HG03159 (cell line): ENCODE measurements around the gene WDFY1.

Experiments used
- ATAC-seq: cut with Tn5 transposase; IDR thresholded peaks from one replicate; pipeline ENCODE4 v1.9.1; 2021; ENCODE audit warnings: mild to moderate bottlenecking, moderate library complexity; ENCODE audit not compliant: unreplicated experiment

Gene WDFY1

GRCh38 chr2:223944703-223945531 lies at the start of gene WDFY1:
Gene WDFY1, minus strand, starts transcription at chr2:223945335. Its CDS starts 51 bp downstream, at chr2:223945284.
- peak; percentile 76 for ATAC-seq

GRCh38 chr2:223994562-223995162 lies 49.5 kb upstream of the WDFY1 start:
- no peak for ATAC-seq

GRCh38 chr2:223993634-223994232 lies 48.6 kb upstream of the WDFY1 start:
- peak; percentile 77 for ATAC-seq

- ATAC-seq = no peak
These were observed 46.5 kb upstream of the WDFY1 start for GRCh38 chr2:223991611-223992010.

GRCh38 chr2:223989856-223990232 lies 44.7 kb upstream of the WDFY1 start:
- no peak for ATAC-seq

- ATAC-seq = no peak
These were observed 44.2 kb upstream of the WDFY1 start for GRCh38 chr2:223989206-223989855.

- ATAC-seq = no peak
These were observed 36.1 kb upstream of the WDFY1 start for GRCh38 chr2:223981241-223981640.

GRCh38 chr2:223980803-223981202 lies 35.7 kb upstream of the WDFY1 start:
- no peak for ATAC-seq

- ATAC-seq = no peak
These were observed 35.2 kb upstream of the WDFY1 start for GRCh38 chr2:223980397-223980735.

- ATAC-seq = no peak
These were observed 34.7 kb upstream of the WDFY1 start for GRCh38 chr2:223979730-223980396.

GRCh38 chr2:223978451-223978850 lies 33.3 kb upstream of the WDFY1 start:
- ATAC-seq = no peak

GRCh38 chr2:223976635-223977226 lies 31.6 kb upstream of the WDFY1 start:
- no peak for ATAC-seq

- no peak for ATAC-seq
These were observed 28.5 kb upstream of the WDFY1 start for GRCh38 chr2:223973606-223974005.

- no peak for ATAC-seq
These were observed 27.5 kb upstream of the WDFY1 start for GRCh38 chr2:223972656-223973102.

- ATAC-seq = no peak
These were observed 26.6 kb upstream of the WDFY1 start for GRCh38 chr2:223971731-223972130.

- peak; percentile 82 for ATAC-seq
These were observed 25.4 kb upstream of the WDFY1 start for GRCh38 chr2:223970343-223971128.

GRCh38 chr2:223969856-223970255 lies 24.7 kb upstream of the WDFY1 start:
- ATAC-seq = no peak

GRCh38 chr2:223969315-223969714 lies 24.2 kb upstream of the WDFY1 start:
- no peak for ATAC-seq

- ATAC-seq = no peak
These were observed 22.8 kb upstream of the WDFY1 start for GRCh38 chr2:223967981-223968380.

GRCh38 chr2:223959688-223960087 lies 14.6 kb upstream of the WDFY1 start:
- no peak for ATAC-seq
